Measurements from ENCODE around the gene PDE4D.
"Not testable (repeated sequence)": the region's sequence is repeated elsewhere in the genome, so short reads cannot be mapped to it uniquely, and the experiment has no call there.

PDE4D gene

DNA sequence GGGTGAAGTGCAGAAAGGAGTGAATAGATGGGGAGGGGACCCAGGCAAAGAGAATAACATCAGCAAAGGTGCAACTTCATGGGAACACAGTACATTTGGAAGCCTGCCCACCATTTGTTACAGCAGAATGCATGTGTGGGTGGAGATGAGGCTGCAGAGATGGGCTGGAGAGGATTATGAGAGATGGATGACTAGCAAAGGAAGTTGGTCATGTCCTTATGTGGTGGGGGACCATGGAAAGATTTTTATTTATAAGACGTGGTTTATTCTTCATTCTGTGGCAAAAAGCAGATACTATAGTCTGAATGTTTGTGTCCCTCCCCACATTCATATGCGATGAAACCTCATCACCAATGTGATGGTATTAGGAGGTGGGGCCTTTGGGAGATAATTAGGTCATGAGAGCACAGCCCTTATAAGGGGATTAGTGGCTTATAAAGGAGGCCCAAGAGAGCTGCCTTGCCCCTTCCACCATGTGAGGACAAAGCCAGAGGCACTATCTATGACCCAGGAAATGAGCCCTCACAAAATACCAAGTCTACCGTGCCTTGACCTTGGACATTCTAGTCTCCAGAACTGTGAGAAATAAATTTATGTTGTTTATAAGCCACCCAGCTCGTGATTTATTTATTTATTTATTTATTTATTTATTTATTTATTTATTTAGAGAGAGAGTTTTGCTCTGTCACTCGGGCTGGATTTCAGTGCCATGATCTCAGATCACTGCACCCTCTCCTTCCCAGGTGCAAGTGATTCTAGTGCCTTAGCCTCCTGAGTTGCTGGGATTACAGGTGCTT lies 827.0 kb downstream of the PDE4D start:
- Histone ChIP-seq H3K27ac (ENCODE audit: insufficient read depth, low read depth, low read length, poor library complexity, severe bottlenecking) (no peak overlapping the region), H3K9me3 (ENCODE audit: control insufficient read depth, low read length) (no peaks in the 10 kb centered on the region), H3K4me1 (ENCODE audit: control insufficient read depth, insufficient read depth, low read length) (no peaks in the 10 kb centered on the region), H3K36me3 (ENCODE audit: control insufficient read depth, insufficient read depth, low read length) (no peaks in the 10 kb centered on the region), H3K27me3 (ENCODE audit: control insufficient read depth, insufficient read depth, low read length, poor library complexity, severe bottlenecking) (no peaks in the 10 kb centered on the region), H3K4me3 (ENCODE audit: insufficient read depth, low read depth, low read length) (no peak overlapping the region)
- WGBS, 2 experiments: 88 to 100% methylated on average over 2 to 4 of the region's 5 CpGs

- no peak overlapping the region for H3K27ac ChIP-seq (ENCODE audit: insufficient read depth, low read depth, low read length, poor library complexity, severe bottlenecking)
These were observed 828.0 kb downstream of the PDE4D start for GRCh38 chr5:59065554-59065953.

GRCh38 chr5:59064293-59064692 lies 829.2 kb downstream of the PDE4D start:
- Histone ChIP-seq H3K9me3 (ENCODE audit: control insufficient read depth, low read length) (no peaks in the 10 kb centered on the region), H3K27ac (ENCODE audit: insufficient read depth, low read depth, low read length, poor library complexity, severe bottlenecking) (no peak overlapping the region), H3K4me1 (ENCODE audit: control insufficient read depth, insufficient read depth, low read length) (no peaks in the 10 kb centered on the region), H3K4me3 (ENCODE audit: insufficient read depth, low read depth, low read length) (no peak overlapping the region), H3K36me3 (ENCODE audit: control insufficient read depth, insufficient read depth, low read length) (no peaks in the 10 kb centered on the region), H3K27me3 (ENCODE audit: control insufficient read depth, insufficient read depth, low read length, poor library complexity, severe bottlenecking) (no peaks in the 10 kb centered on the region)
- WGBS, 2 experiments: 89 to 91% methylated on average over 2 of the region's 2 CpGs

More at GRCh38 chr5:59065554-59065953, 828.0 kb downstream of the PDE4D start:
- H3K27me3 ChIP-seq (ENCODE audit: control insufficient read depth, insufficient read depth, low read length, poor library complexity, severe bottlenecking): no peaks in the 10 kb centered on the region
- WGBS, 2 experiments: 90% methylated on average over 1 of the region's 1 CpG; no CpG with 5 or more reads in 1 of the 2 experiments
- no peak overlapping the region for H3K4me3 ChIP-seq (ENCODE audit: insufficient read depth, low read depth, low read length)
- H3K9me3 ChIP-seq (ENCODE audit: control insufficient read depth, low read length): no peaks in the 10 kb centered on the region
- no peaks in the 10 kb centered on the region for H3K36me3 ChIP-seq (ENCODE audit: control insufficient read depth, insufficient read depth, low read length)
- no peaks in the 10 kb centered on the region for H3K4me1 ChIP-seq (ENCODE audit: control insufficient read depth, insufficient read depth, low read length)

DNA sequence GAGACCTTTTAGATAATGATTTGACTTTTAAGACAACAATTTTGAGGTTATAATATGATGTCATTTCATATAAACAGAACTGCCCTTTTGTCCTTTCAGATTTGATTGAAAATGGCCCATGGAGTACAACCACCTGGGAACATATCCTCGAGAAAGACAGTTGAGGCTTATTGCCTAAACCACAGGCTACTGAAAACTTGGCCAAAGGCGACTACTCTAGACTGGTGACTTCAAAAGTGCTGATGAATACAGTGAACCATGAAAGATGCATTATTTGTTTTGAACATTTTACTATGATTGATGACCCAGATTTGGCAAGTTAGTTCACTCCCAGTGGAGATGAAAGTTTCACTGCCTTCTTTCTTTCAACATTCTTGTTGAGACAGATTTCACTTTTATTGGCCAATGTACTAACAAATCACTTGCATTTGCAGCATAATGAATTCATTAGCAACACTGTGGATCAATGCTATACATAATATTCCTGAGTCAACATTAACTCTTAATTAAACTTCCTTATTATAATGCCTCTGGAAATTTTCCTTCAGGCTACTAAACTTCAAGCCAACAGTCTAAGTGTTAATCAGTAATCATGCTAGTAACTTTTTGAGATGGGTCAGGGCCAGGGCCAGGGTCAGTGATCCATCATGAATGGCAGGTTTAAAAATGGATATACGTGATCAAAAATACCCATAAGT lies 830.4 kb downstream of the PDE4D start:
- WGBS, 2 experiments: 92 to 95% methylated on average over 3 of the region's 3 CpGs
- Histone ChIP-seq H3K4me3 (ENCODE audit: insufficient read depth, low read depth, low read length) (no peak overlapping the region), H3K4me1 (ENCODE audit: control insufficient read depth, insufficient read depth, low read length) (no peaks in the 10 kb centered on the region), H3K9me3 (ENCODE audit: control insufficient read depth, low read length) (no peaks in the 10 kb centered on the region), H3K36me3 (ENCODE audit: control insufficient read depth, insufficient read depth, low read length) (no peaks in the 10 kb centered on the region), H3K27me3 (ENCODE audit: control insufficient read depth, insufficient read depth, low read length, poor library complexity, severe bottlenecking) (no peaks in the 10 kb centered on the region), H3K27ac (ENCODE audit: insufficient read depth, low read depth, low read length, poor library complexity, severe bottlenecking) (no peak overlapping the region)

DNA sequence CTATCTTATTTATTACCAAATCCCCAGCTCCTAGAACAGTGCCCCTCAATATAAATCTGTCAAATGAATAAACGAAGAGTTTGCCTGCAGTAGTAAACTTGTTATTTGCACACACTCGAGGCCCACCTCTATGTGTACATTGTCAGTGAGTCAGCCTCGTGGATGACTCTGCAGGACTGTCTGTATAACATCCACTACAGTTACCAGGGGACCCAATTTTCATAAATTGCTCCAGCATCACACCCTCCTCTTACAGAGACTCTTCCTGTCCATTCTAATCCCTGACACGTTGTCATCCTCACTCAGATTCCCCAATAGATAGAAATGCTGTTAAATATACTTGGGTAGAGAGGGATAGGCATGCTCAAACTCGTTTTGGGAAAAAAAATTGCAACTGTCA lies 832.1 kb downstream of the PDE4D start:
- no peaks in the 10 kb centered on the region for H3K27me3 ChIP-seq (ENCODE audit: control insufficient read depth, insufficient read depth, low read length, poor library complexity, severe bottlenecking)
- H3K4me3 ChIP-seq (ENCODE audit: insufficient read depth, low read depth, low read length): no peak overlapping the region
- no peaks in the 10 kb centered on the region for H3K4me1 ChIP-seq (ENCODE audit: control insufficient read depth, insufficient read depth, low read length)
- no peaks in the 10 kb centered on the region for H3K9me3 ChIP-seq (ENCODE audit: control insufficient read depth, low read length)
- no peak overlapping the region for H3K27ac ChIP-seq (ENCODE audit: insufficient read depth, low read depth, low read length, poor library complexity, severe bottlenecking)
- WGBS, 2 experiments: 87 to 92% methylated on average over 3 to 5 of the region's 5 CpGs
- no peaks in the 10 kb centered on the region for H3K36me3 ChIP-seq (ENCODE audit: control insufficient read depth, insufficient read depth, low read length)

- Histone ChIP-seq H3K27ac (ENCODE audit: insufficient read depth, low read depth, low read length, poor library complexity, severe bottlenecking) (no peak overlapping the region), H3K27me3 (ENCODE audit: control insufficient read depth, insufficient read depth, low read length, poor library complexity, severe bottlenecking) (no peaks in the 10 kb centered on the region), H3K9me3 (ENCODE audit: control insufficient read depth, low read length) (no peaks in the 10 kb centered on the region), H3K4me3 (ENCODE audit: insufficient read depth, low read depth, low read length) (no peak overlapping the region), H3K4me1 (ENCODE audit: control insufficient read depth, insufficient read depth, low read length) (no peaks in the 10 kb centered on the region), H3K36me3 (ENCODE audit: control insufficient read depth, insufficient read depth, low read length) (no peaks in the 10 kb centered on the region)
- 77 to 87% methylated on average over 4 to 5 of the region's 5 CpGs for WGBS, 2 experiments
These were observed 834.4 kb downstream of the PDE4D start for GRCh38 chr5:59058969-59059687.

DNA sequence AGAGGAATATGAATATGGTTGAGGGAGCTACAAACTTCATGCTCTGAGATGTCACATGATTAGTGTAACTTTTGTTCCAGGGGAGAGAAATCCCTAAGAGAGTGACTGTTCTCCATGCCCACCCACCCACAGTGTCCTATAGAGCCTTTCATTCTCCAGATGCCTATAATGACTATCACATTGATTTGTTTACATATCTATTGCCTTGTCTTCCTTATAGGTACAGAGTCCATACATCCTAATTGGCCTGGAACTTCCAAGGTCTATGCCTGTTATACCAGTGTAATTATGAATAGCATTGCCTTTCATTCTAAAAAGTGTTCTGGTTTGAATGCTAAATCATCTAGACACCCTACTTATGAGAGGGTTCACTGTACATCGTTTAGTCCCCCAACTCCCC lies 835.3 kb downstream of the PDE4D start:
- Histone ChIP-seq H3K9me3 (ENCODE audit: control insufficient read depth, low read length) (no peaks in the 10 kb centered on the region), H3K36me3 (ENCODE audit: control insufficient read depth, insufficient read depth, low read length) (no peaks in the 10 kb centered on the region), H3K27me3 (ENCODE audit: control insufficient read depth, insufficient read depth, low read length, poor library complexity, severe bottlenecking) (no peaks in the 10 kb centered on the region), H3K4me1 (ENCODE audit: control insufficient read depth, insufficient read depth, low read length) (no peaks in the 10 kb centered on the region), H3K27ac (ENCODE audit: insufficient read depth, low read depth, low read length, poor library complexity, severe bottlenecking) (no peak overlapping the region), H3K4me3 (ENCODE audit: insufficient read depth, low read depth, low read length) (no peak overlapping the region)
- 97 to 100% methylated on average over 1 of the region's 1 CpG for WGBS, 2 experiments

DNA sequence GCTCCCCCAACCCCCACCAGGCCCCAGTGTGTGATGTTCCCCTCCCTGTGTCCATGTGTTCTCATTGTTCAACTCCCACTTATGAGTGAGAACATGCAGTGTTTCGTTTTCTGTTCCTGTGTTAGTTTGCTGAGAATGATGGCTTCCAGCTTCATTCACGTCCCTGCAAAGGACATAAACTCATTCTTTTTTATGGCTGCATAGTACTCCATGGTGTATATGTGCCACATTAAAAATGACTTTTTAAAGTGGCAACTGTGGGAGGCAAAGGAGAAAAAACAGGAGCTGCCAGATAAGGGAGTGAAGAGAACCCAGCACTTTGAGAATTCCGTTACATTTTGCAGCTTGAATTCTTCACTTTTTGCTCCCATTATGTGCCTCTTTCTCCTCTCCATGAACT lies 836.9 kb downstream of the PDE4D start:
- not testable (repeated sequence) for H3K4me3 ChIP-seq (ENCODE audit: insufficient read depth, low read depth, low read length); H3K9me3 ChIP-seq (ENCODE audit: control insufficient read depth, low read length); H3K4me1 ChIP-seq (ENCODE audit: control insufficient read depth, insufficient read depth, low read length); H3K36me3 ChIP-seq (ENCODE audit: control insufficient read depth, insufficient read depth, low read length); H3K27me3 ChIP-seq (ENCODE audit: control insufficient read depth, insufficient read depth, low read length, poor library complexity, severe bottlenecking); H3K27ac ChIP-seq (ENCODE audit: insufficient read depth, low read depth, low read length, poor library complexity, severe bottlenecking)
- WGBS, 2 experiments: 91 to 93% methylated on average over 3 of the region's 3 CpGs

- Histone ChIP-seq H3K4me3 (ENCODE audit: insufficient read depth, low read depth, low read length) (no peak overlapping the region), H3K36me3 (ENCODE audit: control insufficient read depth, insufficient read depth, low read length) (no peaks in the 10 kb centered on the region), H3K27me3 (ENCODE audit: control insufficient read depth, insufficient read depth, low read length, poor library complexity, severe bottlenecking) (no peaks in the 10 kb centered on the region), H3K4me1 (ENCODE audit: control insufficient read depth, insufficient read depth, low read length) (no peaks in the 10 kb centered on the region), H3K9me3 (ENCODE audit: control insufficient read depth, low read length) (no peaks in the 10 kb centered on the region), H3K27ac (ENCODE audit: insufficient read depth, low read depth, low read length, poor library complexity, severe bottlenecking) (no peak overlapping the region)
- 88 to 91% methylated on average over 9 of the region's 9 CpGs for WGBS, 2 experiments
These were observed 837.6 kb downstream of the PDE4D start for GRCh38 chr5:59055745-59056448.
